GM12874 (cell line): ENCODE results near the gene DAPK3.

Experiments used
- CTCF ChIP-seq: IDR thresholded peaks from 2 replicates; pipeline ENCODE4 v1.5.1; 2011; ENCODE audit warnings: low read depth, mild to moderate bottlenecking, control low read depth, low read length, moderate library complexity; ENCODE audit not compliant: insufficient read depth

The DAPK3 gene

GRCh38 chr19:3958836-3959765, 11.8 kb downstream of the DAPK3 start:
- no peak for TF ChIP-seq CTCF

- no peak for TF ChIP-seq CTCF
Measured at GRCh38 chr19:3955688-3956087, 15.2 kb downstream of the DAPK3 start.

- no peak for TF ChIP-seq CTCF
Measured at GRCh38 chr19:3954107-3954506, 16.8 kb downstream of the DAPK3 start.

GRCh38 chr19:3950871-3951861, 19.7 kb downstream of the DAPK3 start:
- no peak for TF ChIP-seq CTCF

- no peak for TF ChIP-seq CTCF
Measured at GRCh38 chr19:3949997-3950859, 20.7 kb downstream of the DAPK3 start.

- TF ChIP-seq CTCF: no peak
Measured at GRCh38 chr19:3949294-3949693, 21.6 kb downstream of the DAPK3 start.
